NCI-H1092 treated with DMSO at 0.1 percent for 48 hours (cell line): ENCODE data around the gene B3GALT6.

Experiments
- DNase-seq: peaks from one replicate; lab custom pipeline; 2025; lab: John Stamatoyannopoulos, UW

B3GALT6 gene

GRCh38 chr1:1262758-1263157, 30.7 kb downstream of the B3GALT6 start:
- DNase-seq = no peak

GRCh38 chr1:1264026-1264425, 32.0 kb downstream of the B3GALT6 start:
- no peak for DNase-seq

GRCh38 chr1:1264868-1265272, 32.8 kb downstream of the B3GALT6 start:
- DNase-seq = no peak

GRCh38 chr1:1267488-1268283, 35.6 kb downstream of the B3GALT6 start:
- DNase-seq = no peak

GRCh38 chr1:1268284-1268682, 36.2 kb downstream of the B3GALT6 start:
- no peak for DNase-seq

- no peak for DNase-seq
Observed at GRCh38 chr1:1270813-1271212, 38.8 kb downstream of the B3GALT6 start.

GRCh38 chr1:1272341-1273208, 40.5 kb downstream of the B3GALT6 start:
- no peak for DNase-seq

GRCh38 chr1:1273209-1273511, 41.1 kb downstream of the B3GALT6 start:
- no peak for DNase-seq

- DNase-seq = peak; percentile 73
Observed at GRCh38 chr1:1273512-1274298, 41.7 kb downstream of the B3GALT6 start, which contains the start of gene UBE2J2. UBE2J2 (minus strand) TSS chr1:1273854; CDS start chr1:1267992, 5,862 bp downstream.

GRCh38 chr1:1274299-1274930, 42.4 kb downstream of the B3GALT6 start:
- DNase-seq = no peak

GRCh38 chr1:1274931-1275431, 42.9 kb downstream of the B3GALT6 start:
- no peak for DNase-seq

GRCh38 chr1:1275836-1276235, 43.8 kb downstream of the B3GALT6 start:
- DNase-seq = no peak

GRCh38 chr1:1278620-1279019, 46.6 kb downstream of the B3GALT6 start:
- DNase-seq = no peak

GRCh38 chr1:1279028-1279427, 47.0 kb downstream of the B3GALT6 start:
- DNase-seq = no peak

- DNase-seq = no peak
Observed at GRCh38 chr1:1280782-1281481, 48.9 kb downstream of the B3GALT6 start.

- peak; percentile 22 for DNase-seq
Observed at GRCh38 chr1:1281533-1282321, 49.7 kb downstream of the B3GALT6 start.

- DNase-seq = no peak
Observed at GRCh38 chr1:1282998-1283397, 51.0 kb downstream of the B3GALT6 start.

GRCh38 chr1:1283821-1284220, 51.8 kb downstream of the B3GALT6 start:
- no peak for DNase-seq
